ENCODE results near the gene GLTP. TPM values are rescaled to one million over a fixed set of nuclear protein-coding genes. Genes with fewer than 3 reads are reported as not detected.

Gene GLTP
- total and polyA plus RNA-seq, 2 of the 13 experiments (the other 11 are each of a cell fraction or from before 2014, with no cell fraction given), result 10.7 to 12.9 TPM

GRCh38 chr12:109863847-109864712, 16.3 kb downstream of the GLTP start (continued):
- TF ChIP-seq GTF2F1 (IDR thresholded peaks at IDR 0.05; ENCODE audit: low read length), result no peak
- no peak for TF ChIP-seq ZNF572 (CRISPR knock-in tag; IDR thresholded peaks at IDR 0.05)
- peak; percentile 87; the same call in 1 of the 2 replicates for TF ChIP-seq HMG20A (CRISPR knock-in tag; IDR thresholded peaks at IDR 0.05; ENCODE audit: borderline replicate concordance)
- TF ChIP-seq CREB3 (CRISPR knock-in tag; IDR thresholded peaks at IDR 0.05), result no peak
- no peak for TF ChIP-seq ZNF567 (CRISPR knock-in tag; IDR thresholded peaks at IDR 0.05; ENCODE audit: borderline replicate concordance)
- 0 out of 2 replicates have a peak, but pooled peaks have one; percentile 39 for TF ChIP-seq HBP1 (CRISPR knock-in tag; IDR thresholded peaks at IDR 0.05; ENCODE audit: low read depth)
- peak; percentile 82; the same call in 1 of the 2 replicates for TF ChIP-seq ESRRA (CRISPR knock-in tag; IDR thresholded peaks at IDR 0.05; ENCODE audit: low read depth)
- TF ChIP-seq ISX (CRISPR knock-in tag; conservative IDR thresholded peaks at IDR 0.05), result no peak
- peak; percentile 72; the same call in 1 of the 2 replicates for TF ChIP-seq POGZ (CRISPR knock-in tag; IDR thresholded peaks at IDR 0.05)
- TF ChIP-seq ZNF737 (CRISPR knock-in tag; IDR thresholded peaks at IDR 0.05; ENCODE audit: borderline replicate concordance), result no peak
- TF ChIP-seq JUND (CRISPR knock-in tag; IDR thresholded peaks at IDR 0.05), result 0 out of 2 replicates have a peak, but pooled peaks have one; percentile 15
- no peak for TF ChIP-seq STAG1 (CRISPR knock-in tag; IDR thresholded peaks at IDR 0.05)
- TF ChIP-seq ZBTB4 (CRISPR knock-in tag; IDR thresholded peaks at IDR 0.05; ENCODE audit: borderline replicate concordance), result 0 out of 2 replicates have a peak, but pooled peaks have one; percentile 43
- TF ChIP-seq ZNF776 (CRISPR knock-in tag; IDR thresholded peaks at IDR 0.05), result no peak
- TF ChIP-seq MIER2 (CRISPR knock-in tag; IDR thresholded peaks at IDR 0.05), result no peak
- TF ChIP-seq CSRNP2 (CRISPR knock-in tag; conservative IDR thresholded peaks at IDR 0.05; ENCODE audit: low read depth), result no peak
- peak; percentile 46 for TF ChIP-seq ZFY (CRISPR knock-in tag; IDR thresholded peaks at IDR 0.05)
- peak; percentile 65; the same call in 1 of the 2 replicates for TF ChIP-seq TBX3 (IDR thresholded peaks at IDR 0.05; ENCODE audit: borderline replicate concordance)
- no peak for TF ChIP-seq ZBTB14 (CRISPR knock-in tag; IDR thresholded peaks at IDR 0.05)
- no peak for TF ChIP-seq ZFAT (CRISPR knock-in tag; conservative IDR thresholded peaks at IDR 0.05)
- TF ChIP-seq ZNF235 (CRISPR knock-in tag; IDR thresholded peaks at IDR 0.05; ENCODE audit: borderline replicate concordance), result 0 out of 2 replicates have a peak, but pooled peaks have one; percentile 54
